BE2C (cell line): ENCODE results near the gene NUP62.

Source experiments
- DNase-seq: peaks from one replicate; pipeline ENCODE4 v3.0.0-alpha.2; 2020
- H3K27me3 ChIP-seq: fragments of 250-450 bp; sonication (Bioruptor Pico); 2 replicates; pipeline ENCODE4 v1.5.1; 2020; ENCODE audit warnings: mild to moderate bottlenecking
- H3K36me3 ChIP-seq: fragments of 250-450 bp; sonication (Bioruptor Pico); 2 replicates; pipeline ENCODE4 v1.5.1; 2020; ENCODE audit warnings: mild to moderate bottlenecking
- H3K4me1 ChIP-seq: fragments of 250-450 bp; sonication (Bioruptor Pico); 2 replicates; pipeline ENCODE4 v1.5.1; 2020
- H3K4me3 ChIP-seq: 2 replicates; pipeline ENCODE4 v1.5.1; 2011; ENCODE audit warnings: low read depth, low read length
- H3K9me3 ChIP-seq: fragments of 250-450 bp; sonication (Bioruptor Pico); 2 replicates; pipeline ENCODE4 v1.5.1; 2020
- CTCF ChIP-seq: IDR thresholded peaks from 2 replicates; pipeline ENCODE4 v1.5.1; 2012; ENCODE audit warnings: mild to moderate bottlenecking, low read depth, low read length

The NUP62 gene

GRCh38 chr19:49894879-49895565 lies 34.3 kb downstream of the NUP62 start:
- no peaks in the 10 kb centered on the region for H3K27me3 ChIP-seq
- no peaks in the 10 kb centered on the region for H3K9me3 ChIP-seq
- no peaks in the 10 kb centered on the region for H3K36me3 ChIP-seq
- no peak for DNase-seq
- peaks cover 6% of the 10 kb centered on the region; the same call in 1 of the 2 replicates for H3K4me1 ChIP-seq
- no peak for TF ChIP-seq CTCF
- H3K4me3 ChIP-seq: no peak overlapping the region

- Histone ChIP-seq H3K27me3 (no peaks in the 10 kb centered on the region), H3K9me3 (no peaks in the 10 kb centered on the region), H3K4me1 (peaks cover 6% of the 10 kb centered on the region; the same call in 1 of the 2 replicates), H3K4me3 (no peak overlapping the region), H3K36me3 (no peaks in the 10 kb centered on the region)
- TF ChIP-seq CTCF: no peak
- no peak for DNase-seq
Measured at GRCh38 chr19:49894011-49894664, 35.2 kb downstream of the NUP62 start.

GRCh38 chr19:49892716-49893115 lies 36.6 kb downstream of the NUP62 start:
- no peaks in the 10 kb centered on the region for H3K9me3 ChIP-seq
- TF ChIP-seq CTCF: no peak
- H3K4me3 ChIP-seq: no peak overlapping the region
- no peaks in the 10 kb centered on the region for H3K27me3 ChIP-seq
- peaks cover 6% of the 10 kb centered on the region; the same call in 1 of the 2 replicates for H3K4me1 ChIP-seq
- DNase-seq: no peak
- no peaks in the 10 kb centered on the region for H3K36me3 ChIP-seq

- Histone ChIP-seq H3K4me3 (no peak overlapping the region), H3K36me3 (no peaks in the 10 kb centered on the region), H3K4me1 (peaks cover 6% of the 10 kb centered on the region; the same call in 1 of the 2 replicates), H3K27me3 (no peaks in the 10 kb centered on the region), H3K9me3 (no peaks in the 10 kb centered on the region)
- DNase-seq: no peak
- no peak for TF ChIP-seq CTCF
Measured at GRCh38 chr19:49891393-49891792, 37.9 kb downstream of the NUP62 start.

- DNase-seq: peak; percentile 82
- peak; percentile 11; the same call in 1 of the 2 replicates for TF ChIP-seq CTCF
- H3K27me3 ChIP-seq: no peaks in the 10 kb centered on the region
- peaks cover 6% of the 10 kb centered on the region; the same call in 1 of the 2 replicates for H3K4me1 ChIP-seq
- H3K9me3 ChIP-seq: no peaks in the 10 kb centered on the region
- H3K36me3 ChIP-seq: no peaks in the 10 kb centered on the region
- peak overlapping the region; percentile 43 for H3K4me3 ChIP-seq
Measured at GRCh38 chr19:49890349-49891311, 38.7 kb downstream of the NUP62 start.
